DOHH2 (cell line): ENCODE measurements around the gene DNAJC28.
"Not testable (repeated sequence)": the region's sequence is repeated elsewhere in the genome, so short reads cannot be mapped to it uniquely, and the experiment has no call there.

Experiments
- H3F3A ChIP-seq: fragments of 200-600 bp; sonication (generic), shearing (Covaris generic); 2 replicates; pipeline ENCODE4 v1.6.0; 2016; ENCODE audit warnings: antibody characterized with exemption, mild to moderate bottlenecking; ENCODE audit not compliant: control insufficient read depth, insufficient read depth
- H3K27ac ChIP-seq: fragments of 200-600 bp; sonication (generic); 2 replicates; pipeline ENCODE4 v1.5.1; 2014; ENCODE audit warnings: low read depth, mild to moderate bottlenecking, low read length, moderate library complexity
- H3K27me3 ChIP-seq: fragments of 200-600 bp; sonication (generic); 2 replicates; pipeline ENCODE4 v1.6.1; 2014; ENCODE audit warnings: mild to moderate bottlenecking, low read length, mixed read lengths; ENCODE audit not compliant: control insufficient read depth
- H3K36me3 ChIP-seq: fragments of 200-600 bp; sonication (generic); 2 replicates; pipeline ENCODE4 v1.6.1; 2014; ENCODE audit warnings: mild to moderate bottlenecking, low read length, moderate library complexity, mixed read lengths; ENCODE audit not compliant: control insufficient read depth
- H3K4me1 ChIP-seq: fragments of 200-600 bp; sonication (generic); 2 replicates; pipeline ENCODE4 v1.6.1; 2014; ENCODE audit warnings: mild to moderate bottlenecking, low read length, mixed read lengths; ENCODE audit not compliant: control insufficient read depth
- H3K4me2 ChIP-seq: fragments of 200-600 bp; sonication (generic); 2 replicates; pipeline ENCODE4 v1.6.0; 2014; ENCODE audit warnings: mild to moderate bottlenecking, low read length, moderate library complexity
- H3K4me3 ChIP-seq: fragments of 200-600 bp; sonication (generic); 2 replicates; pipeline ENCODE4 v1.5.1; 2014; ENCODE audit warnings: mild to moderate bottlenecking, low read length, mixed read lengths
- H3K79me2 ChIP-seq: fragments of 200-600 bp; sonication (generic); 2 replicates; pipeline ENCODE4 v1.6.1; 2014; ENCODE audit warnings: mild to moderate bottlenecking, low read length, mixed read lengths; ENCODE audit not compliant: control insufficient read depth
- H3K9me2 ChIP-seq: fragments of 200-600 bp; sonication (generic); replicated peaks from 2 replicates; pipeline ENCODE4 v1.6.1; 2014; ENCODE audit warnings: mild to moderate bottlenecking, low read length, mixed read lengths; ENCODE audit not compliant: control insufficient read depth
- H3K9me3 ChIP-seq: fragments of 200-600 bp; sonication (generic); 2 replicates; pipeline ENCODE4 v1.6.1; 2014; ENCODE audit warnings: antibody characterized with exemption, low read length, mixed read lengths; ENCODE audit not compliant: control insufficient read depth, insufficient read depth
- H4K20me1 ChIP-seq: fragments of 200-600 bp; sonication (generic); 2 replicates; pipeline ENCODE4 v1.6.0; 2014; ENCODE audit warnings: low read depth, mild to moderate bottlenecking, antibody characterized with exemption, low read length, moderate library complexity; ENCODE audit not compliant: control insufficient read depth, insufficient read depth
- EZH2phosphoT487 ChIP-seq: fragments of 200-600 bp; sonication (generic); IDR thresholded peaks from 2 replicates; pipeline ENCODE4 v1.6.1; 2017; ENCODE audit warnings: borderline replicate concordance, mild to moderate bottlenecking, antibody characterized with exemption, low read length, moderate library complexity, mixed read lengths
- TF ChIP-seq, protein P1 (sequence below): fragments of 200-600 bp; sonication (generic); IDR thresholded peaks from one replicate; pipeline ENCODE4 v1.5.1; 2014; ENCODE audit warnings: antibody characterized with exemption, mild to moderate bottlenecking, low read depth, low read length; ENCODE audit not compliant: poor library complexity, severe bottlenecking

DNAJC28 gene

DNA sequence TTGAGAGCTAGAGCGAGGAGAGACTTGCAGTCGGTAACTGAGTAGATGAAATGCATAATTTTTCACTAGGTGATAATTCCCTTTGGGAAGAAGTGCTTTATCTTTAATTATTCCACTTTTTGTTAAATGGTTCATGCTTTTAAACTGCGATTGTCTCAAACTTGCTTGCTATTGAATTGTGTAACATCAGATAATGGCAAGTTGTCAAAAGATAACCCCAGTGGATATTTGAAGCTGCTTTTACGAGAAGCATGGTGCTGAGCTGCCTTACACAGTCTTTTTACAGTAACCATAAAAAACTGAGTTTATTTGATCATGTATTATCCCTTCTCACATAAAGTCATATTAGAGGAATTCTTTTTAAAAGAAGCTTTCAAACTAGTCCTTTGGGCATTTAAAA is 41.9 kb downstream of the DNAJC28 start:
- Histone ChIP-seq H3K9me3 (no peaks in the 10 kb centered on the region), H4K20me1 (no peaks in the 10 kb centered on the region)

DNA sequence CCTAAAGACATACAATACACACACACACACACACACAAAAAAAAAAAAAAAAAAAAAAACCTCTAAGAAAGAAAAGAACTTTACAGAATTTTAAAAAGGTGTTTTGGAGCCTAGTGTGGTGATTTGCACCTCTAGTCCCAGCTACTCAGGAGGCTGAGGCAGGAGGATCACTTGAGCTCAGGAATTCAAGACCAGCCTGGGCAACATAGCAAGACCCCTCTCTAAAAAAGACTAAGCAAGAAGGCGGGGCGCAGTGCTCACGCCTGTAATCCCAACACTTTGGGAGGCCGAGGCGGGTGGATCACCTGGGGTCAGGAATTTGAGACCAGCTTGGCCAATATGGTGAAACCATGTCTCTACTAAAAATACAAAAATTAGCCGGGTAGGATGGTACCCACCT is 44.9 kb downstream of the DNAJC28 start:
- H3K4me3 ChIP-seq, H4K20me1 ChIP-seq, H3K27me3 ChIP-seq, H3K9me3 ChIP-seq, H3K27ac ChIP-seq, H3K9me2 ChIP-seq, H3K79me2 ChIP-seq, H3K36me3 ChIP-seq, H3K4me2 ChIP-seq: not testable (repeated sequence)
- H3F3A ChIP-seq = peaks cover 16% of the 10 kb centered on the region
- peaks cover 28% of the 10 kb centered on the region for H3K4me1 ChIP-seq

More for the DNA sequence above, 41.9 kb downstream of the DNAJC28 start:
- no peak overlapping the region for H3K27ac ChIP-seq
- H3F3A ChIP-seq = no peaks in the 10 kb centered on the region; the same call in 1 of the 2 replicates
- H3K79me2 ChIP-seq = no peaks in the 10 kb centered on the region
- H3K4me2 ChIP-seq = no peak overlapping the region
- H3K4me3 ChIP-seq = no peak overlapping the region
- H3K4me1 ChIP-seq = peaks cover 10% of the 10 kb centered on the region
- no peaks in the 10 kb centered on the region for H3K36me3 ChIP-seq
- no peaks in the 10 kb centered on the region for H3K9me2 ChIP-seq
- no peaks in the 10 kb centered on the region for H3K27me3 ChIP-seq
- TF ChIP-seq, protein P1, sequence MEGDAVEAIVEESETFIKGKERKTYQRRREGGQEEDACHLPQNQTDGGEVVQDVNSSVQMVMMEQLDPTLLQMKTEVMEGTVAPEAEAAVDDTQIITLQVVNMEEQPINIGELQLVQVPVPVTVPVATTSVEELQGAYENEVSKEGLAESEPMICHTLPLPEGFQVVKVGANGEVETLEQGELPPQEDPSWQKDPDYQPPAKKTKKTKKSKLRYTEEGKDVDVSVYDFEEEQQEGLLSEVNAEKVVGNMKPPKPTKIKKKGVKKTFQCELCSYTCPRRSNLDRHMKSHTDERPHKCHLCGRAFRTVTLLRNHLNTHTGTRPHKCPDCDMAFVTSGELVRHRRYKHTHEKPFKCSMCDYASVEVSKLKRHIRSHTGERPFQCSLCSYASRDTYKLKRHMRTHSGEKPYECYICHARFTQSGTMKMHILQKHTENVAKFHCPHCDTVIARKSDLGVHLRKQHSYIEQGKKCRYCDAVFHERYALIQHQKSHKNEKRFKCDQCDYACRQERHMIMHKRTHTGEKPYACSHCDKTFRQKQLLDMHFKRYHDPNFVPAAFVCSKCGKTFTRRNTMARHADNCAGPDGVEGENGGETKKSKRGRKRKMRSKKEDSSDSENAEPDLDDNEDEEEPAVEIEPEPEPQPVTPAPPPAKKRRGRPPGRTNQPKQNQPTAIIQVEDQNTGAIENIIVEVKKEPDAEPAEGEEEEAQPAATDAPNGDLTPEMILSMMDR = no peak
- TF ChIP-seq EZH2phosphoT487 = no peak

DNA sequence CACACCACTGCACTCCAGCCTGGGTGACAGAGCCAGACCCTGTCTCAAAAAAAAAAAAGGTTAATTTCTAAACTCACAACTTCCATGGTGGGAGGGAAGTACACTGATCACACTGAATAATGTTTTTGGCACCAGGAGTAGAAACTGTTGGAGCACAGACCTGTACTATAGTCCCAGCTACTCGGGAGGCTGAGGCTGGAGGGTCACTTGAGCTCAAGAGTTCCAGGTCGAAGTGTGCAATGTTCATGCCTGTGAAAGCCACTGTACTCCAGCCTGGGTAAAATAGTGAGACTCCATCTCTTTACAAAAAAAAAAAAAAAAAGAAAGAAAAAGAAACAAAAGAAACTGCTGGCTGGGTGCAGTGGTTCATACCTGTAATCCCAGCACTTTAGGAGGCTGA is 47.0 kb downstream of the DNAJC28 start:
- Histone ChIP-seq H3K9me3 (no peaks in the 10 kb centered on the region), H3K4me1 (peaks cover 48% of the 10 kb centered on the region), H3K36me3 (no peaks in the 10 kb centered on the region), H3F3A (peaks cover 22% of the 10 kb centered on the region), H3K4me2 (no peak overlapping the region), H4K20me1 (no peaks in the 10 kb centered on the region), H3K79me2 (no peaks in the 10 kb centered on the region), H3K27ac (no peak overlapping the region), H3K27me3 (no peaks in the 10 kb centered on the region), H3K4me3 (no peak overlapping the region), H3K9me2 (no peaks in the 10 kb centered on the region)
- no peak for TF ChIP-seq EZH2phosphoT487
- TF ChIP-seq, protein P1 = no peak

DNA sequence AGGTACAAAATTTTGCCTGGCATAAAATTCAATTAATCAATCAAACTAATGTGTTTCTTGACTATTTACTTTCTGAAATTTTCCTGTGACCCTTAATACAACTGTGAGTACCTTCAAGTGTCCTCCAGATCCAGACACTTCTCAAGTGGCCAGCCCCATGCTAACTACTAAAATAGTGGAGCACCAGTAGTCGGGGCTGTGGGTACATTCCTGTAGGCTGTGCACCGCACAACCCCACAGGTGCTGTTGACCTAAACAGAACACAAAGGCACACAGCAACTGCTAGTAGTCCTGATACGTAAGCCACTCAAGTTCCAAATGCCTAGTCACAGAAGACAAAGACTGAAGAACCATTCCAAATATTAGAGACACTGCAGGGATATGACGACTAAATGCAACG is 48.3 kb downstream of the DNAJC28 start:
- Histone ChIP-seq H3K4me3 (no peak overlapping the region), H3K36me3 (peaks cover 4% of the 10 kb centered on the region), H3K9me2 (no peaks in the 10 kb centered on the region), H3K4me1 (peaks cover 52% of the 10 kb centered on the region), H4K20me1 (no peaks in the 10 kb centered on the region), H3K4me2 (no peak overlapping the region), H3K27ac (0 out of 2 replicates have a peak overlapping the region, but pooled peaks have one; percentile 7), H3K9me3 (no peaks in the 10 kb centered on the region), H3K27me3 (no peaks in the 10 kb centered on the region), H3K79me2 (no peaks in the 10 kb centered on the region), H3F3A (peaks cover 25% of the 10 kb centered on the region)
- TF ChIP-seq, protein P1 = no peak
- no peak for TF ChIP-seq EZH2phosphoT487
